Trophoblast cell (in vitro differentiated cells and primary cell): ENCODE measurements around the gene FRMD5.
"Not testable (repeated sequence)": the region's sequence is repeated elsewhere in the genome, so short reads cannot be mapped to it uniquely, and the experiment has no call there.

Experiments
- DNase-seq, 2 donors: peaks; one replicate each; pipeline ENCODE4 v3.0.0-alpha.2; 2016
- H2AFZ ChIP-seq: 2 replicates; pipeline ENCODE4 v1.6.1; 2013; ENCODE audit warnings: low read length, moderate library complexity, mild to moderate bottlenecking; ENCODE audit not compliant: insufficient read depth, poor library complexity
- H2AK5ac ChIP-seq: 2 replicates; pipeline ENCODE4 v1.6.1; 2013; ENCODE audit warnings: mild to moderate bottlenecking, low read length
- H2BK120ac ChIP-seq: 2 replicates; pipeline ENCODE4 v1.6.1; 2013; ENCODE audit warnings: low read length, mild to moderate bottlenecking, moderate library complexity; ENCODE audit not compliant: insufficient read depth, poor library complexity
- H2BK12ac ChIP-seq: 2 replicates; pipeline ENCODE4 v1.6.1; 2013; ENCODE audit warnings: mild to moderate bottlenecking, low read length, moderate library complexity
- H2BK5ac ChIP-seq: 2 replicates; pipeline ENCODE4 v1.6.1; 2013; ENCODE audit warnings: low read length, low read depth, moderate library complexity, mild to moderate bottlenecking; ENCODE audit not compliant: poor library complexity
- H3K14ac ChIP-seq: 2 replicates; pipeline ENCODE4 v1.6.1; 2013; ENCODE audit warnings: mild to moderate bottlenecking, low read length
- H3K18ac ChIP-seq: 2 replicates; pipeline ENCODE4 v1.6.1; 2013; ENCODE audit warnings: mild to moderate bottlenecking, low read length
- H3K23ac ChIP-seq: 2 replicates; pipeline ENCODE4 v1.6.1; 2013; ENCODE audit warnings: low read length
- H3K27ac ChIP-seq: 2 replicates; pipeline ENCODE4 v1.5.1; 2013; ENCODE audit warnings: low read depth, mild to moderate bottlenecking, inconsistent platforms, low read length, moderate library complexity
- H3K27me3 ChIP-seq: 2 replicates; pipeline ENCODE4 v1.6.1; 2013; ENCODE audit warnings: inconsistent platforms, mild to moderate bottlenecking, low read length, moderate library complexity; ENCODE audit not compliant: insufficient read depth
- H3K36me3 ChIP-seq, 2 experiments: 1 replicate in 1 of 2; 2 replicates in 1 of 2; pipeline ENCODE4 v1.6.1; 2013; ENCODE audit warnings: low read length in 2 of 2, mild to moderate bottlenecking in 2 of 2, moderate library complexity in 1 of 2; ENCODE audit not compliant: insufficient read depth in 2 of 2, control insufficient read depth in 1 of 2
- H3K4ac ChIP-seq: 2 replicates; pipeline ENCODE4 v1.6.1; 2013; ENCODE audit warnings: low read depth, mild to moderate bottlenecking, low read length, moderate library complexity
- H3K4me1 ChIP-seq, 2 experiments: 1 replicate in 1 of 2; 2 replicates in 1 of 2; pipeline ENCODE4 v1.6.1; 2013; ENCODE audit warnings: low read length in 2 of 2, mild to moderate bottlenecking in 2 of 2, moderate library complexity in 1 of 2; ENCODE audit not compliant: insufficient read depth in 2 of 2, control insufficient read depth in 1 of 2
- H3K4me2 ChIP-seq: 2 replicates; pipeline ENCODE4 v1.6.1; 2013; ENCODE audit warnings: inconsistent platforms, mild to moderate bottlenecking, low read length, moderate library complexity
- H3K4me3 ChIP-seq: 2 replicates; pipeline ENCODE4 v1.5.1; 2013; ENCODE audit warnings: mild to moderate bottlenecking, low read depth, low read length, inconsistent platforms
- H3K79me1 ChIP-seq: one replicate; pipeline ENCODE4 v1.6.1; 2013; ENCODE audit warnings: low read length
- H3K79me2 ChIP-seq: 2 replicates; pipeline ENCODE4 v1.6.1; 2013; ENCODE audit warnings: low read length, mild to moderate bottlenecking; ENCODE audit not compliant: control insufficient read depth, insufficient read depth, poor library complexity
- H3K9ac ChIP-seq: 2 replicates; pipeline ENCODE4 v1.6.1; 2013; ENCODE audit warnings: mild to moderate bottlenecking, low read length
- H3K9me3 ChIP-seq: 2 replicates; pipeline ENCODE4 v1.6.1; 2013; ENCODE audit warnings: low read depth, mild to moderate bottlenecking, control low read depth, inconsistent platforms, low read length; ENCODE audit not compliant: insufficient read depth
- H4K12ac ChIP-seq: 2 replicates; pipeline ENCODE4 v1.6.1; 2013; ENCODE audit warnings: low read depth, mild to moderate bottlenecking, low read length, moderate library complexity
- H4K8ac ChIP-seq: 2 replicates; pipeline ENCODE4 v1.6.1; 2013; ENCODE audit warnings: low read depth, mild to moderate bottlenecking, low read length, moderate library complexity
- H4K91ac ChIP-seq: one replicate; pipeline ENCODE4 v1.6.1; 2013; ENCODE audit warnings: low read depth, mild to moderate bottlenecking, low read length, moderate library complexity
- WGBS: extraction: QIAGEN DNeasy Blood & Tissue Kit; methylation state at CpG from one replicate; pipeline ENCODE4 v1.1.7; 2013; ENCODE audit warnings: missing lambda C conversion rate; ENCODE audit not compliant: insufficient read length, insufficient coverage; ENCODE audit errors: extremely low coverage; 5-methylcytosine and 5-hydroxymethylcytosine counted together

The FRMD5 gene

GRCh38 chr15:44229301-44229700 is 34.2 kb upstream of the FRMD5 start:
- H2BK5ac ChIP-seq, H3K9me3 ChIP-seq, H3K4me1 ChIP-seq, H3K79me2 ChIP-seq, H2AK5ac ChIP-seq, H3K36me3 ChIP-seq, H3K18ac ChIP-seq, H3K79me1 ChIP-seq, H4K12ac ChIP-seq, H2BK120ac ChIP-seq, H3K27ac ChIP-seq, H4K8ac ChIP-seq, H3K9ac ChIP-seq, H3K4me3 ChIP-seq, H3K14ac ChIP-seq, H4K91ac ChIP-seq, H3K4me2 ChIP-seq, DNase-seq, H3K4ac ChIP-seq, H3K27me3 ChIP-seq, H2BK12ac ChIP-seq, H3K23ac ChIP-seq, H2AFZ ChIP-seq: not testable (repeated sequence)
- WGBS, result no CpG with 5 or more reads among the region's 4 CpGs

- Histone ChIP-seq H3K4me2 (no peak overlapping the region), H3K14ac (no peak overlapping the region), H2BK5ac (no peak overlapping the region), H3K27me3 (no peaks in the 10 kb centered on the region), H4K12ac (no peak overlapping the region), H4K8ac (no peak overlapping the region), H3K79me1 (no peaks in the 10 kb centered on the region), H3K4me1 (no peaks in the 10 kb centered on the region), H2BK12ac (no peak overlapping the region), H3K27ac (no peak overlapping the region), H3K4me3 (no peak overlapping the region), H3K18ac (no peak overlapping the region), H3K79me2 (no peaks in the 10 kb centered on the region), H2AFZ (no peak overlapping the region), H3K4ac (no peak overlapping the region), H4K91ac (no peak overlapping the region), H3K9ac (no peak overlapping the region), H3K23ac (no peak overlapping the region), H3K36me3 (no peaks in the 10 kb centered on the region), H3K9me3 (no peaks in the 10 kb centered on the region), H2BK120ac (no peak overlapping the region), H2AK5ac (no peak overlapping the region)
- DNase-seq, result no peak
These were observed 32.5 kb upstream of the FRMD5 start for GRCh38 chr15:44227584-44227983.

GRCh38 chr15:44227001-44227400 is 31.9 kb upstream of the FRMD5 start:
- H3K79me2 ChIP-seq, H4K12ac ChIP-seq, H2BK5ac ChIP-seq, H3K18ac ChIP-seq, H3K9ac ChIP-seq, H2BK12ac ChIP-seq, H3K4me3 ChIP-seq, H3K27me3 ChIP-seq, H3K79me1 ChIP-seq, H4K8ac ChIP-seq, H2AFZ ChIP-seq, H3K23ac ChIP-seq, H3K4ac ChIP-seq, H2AK5ac ChIP-seq, H3K9me3 ChIP-seq, H3K36me3 ChIP-seq, H3K4me2 ChIP-seq, H3K27ac ChIP-seq, DNase-seq, H3K4me1 ChIP-seq, H2BK120ac ChIP-seq, H3K14ac ChIP-seq, H4K91ac ChIP-seq: not testable (repeated sequence)
- WGBS, result no CpG with 5 or more reads among the region's 4 CpGs

GRCh38 chr15:44222478-44222877 is 27.4 kb upstream of the FRMD5 start:
- H3K9me3 ChIP-seq, result no peaks in the 10 kb centered on the region
- no peak overlapping the region for H4K8ac ChIP-seq
- no peak overlapping the region for H3K14ac ChIP-seq
- H4K12ac ChIP-seq, result no peak overlapping the region
- no peak overlapping the region for H2BK12ac ChIP-seq
- DNase-seq, result no peak
- no peak overlapping the region for H2AK5ac ChIP-seq
- H3K4me2 ChIP-seq, result no peak overlapping the region
- no peak overlapping the region for H2BK120ac ChIP-seq
- no peak overlapping the region for H2BK5ac ChIP-seq
- WGBS, result no CpG with 5 or more reads among the region's 1 CpG
- H3K27ac ChIP-seq, result no peak overlapping the region
- H3K9ac ChIP-seq, result no peak overlapping the region
- no peak overlapping the region for H3K4ac ChIP-seq
- H3K27me3 ChIP-seq, result no peaks in the 10 kb centered on the region
- no peak overlapping the region for H2AFZ ChIP-seq
- H3K23ac ChIP-seq, result no peak overlapping the region
- no peaks in the 10 kb centered on the region for H3K79me2 ChIP-seq
- no peak overlapping the region for H3K18ac ChIP-seq
- peak overlapping the region; percentile 5 for H4K91ac ChIP-seq
- H3K36me3 ChIP-seq, result no peaks in the 10 kb centered on the region
- no peaks in the 10 kb centered on the region for H3K79me1 ChIP-seq
- H3K4me3 ChIP-seq, result no peak overlapping the region
- H3K4me1 ChIP-seq, result peaks cover 0 to 6% of the 10 kb centered on the region in 2 experiments
